Measurements from ENCODE around the gene TC2N.
"Not testable (repeated sequence)": the region's sequence is repeated elsewhere in the genome, so short reads cannot be mapped to it uniquely, and the experiment has no call there.

DNA sequence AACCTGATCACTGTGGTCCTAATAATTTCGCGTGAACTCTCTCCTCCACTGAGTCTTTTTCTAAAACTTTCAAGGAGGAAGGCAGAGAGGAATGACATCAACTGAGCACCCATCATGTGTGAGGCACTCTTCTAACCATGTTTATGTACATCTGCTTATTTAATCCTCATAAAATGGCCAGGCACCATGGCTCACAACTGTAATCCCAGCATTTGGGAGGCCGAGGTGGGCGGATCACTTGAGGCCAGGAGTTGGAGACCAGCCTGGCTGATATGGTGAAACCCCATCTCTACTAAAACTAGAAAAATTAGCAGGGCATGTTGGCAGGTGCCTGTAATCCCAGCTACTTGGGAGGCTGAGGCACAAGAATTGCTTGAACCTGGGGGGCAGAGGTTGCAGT is 4.1 kb upstream of the TC2N start:
- TF ChIP-seq, protein P1, sequence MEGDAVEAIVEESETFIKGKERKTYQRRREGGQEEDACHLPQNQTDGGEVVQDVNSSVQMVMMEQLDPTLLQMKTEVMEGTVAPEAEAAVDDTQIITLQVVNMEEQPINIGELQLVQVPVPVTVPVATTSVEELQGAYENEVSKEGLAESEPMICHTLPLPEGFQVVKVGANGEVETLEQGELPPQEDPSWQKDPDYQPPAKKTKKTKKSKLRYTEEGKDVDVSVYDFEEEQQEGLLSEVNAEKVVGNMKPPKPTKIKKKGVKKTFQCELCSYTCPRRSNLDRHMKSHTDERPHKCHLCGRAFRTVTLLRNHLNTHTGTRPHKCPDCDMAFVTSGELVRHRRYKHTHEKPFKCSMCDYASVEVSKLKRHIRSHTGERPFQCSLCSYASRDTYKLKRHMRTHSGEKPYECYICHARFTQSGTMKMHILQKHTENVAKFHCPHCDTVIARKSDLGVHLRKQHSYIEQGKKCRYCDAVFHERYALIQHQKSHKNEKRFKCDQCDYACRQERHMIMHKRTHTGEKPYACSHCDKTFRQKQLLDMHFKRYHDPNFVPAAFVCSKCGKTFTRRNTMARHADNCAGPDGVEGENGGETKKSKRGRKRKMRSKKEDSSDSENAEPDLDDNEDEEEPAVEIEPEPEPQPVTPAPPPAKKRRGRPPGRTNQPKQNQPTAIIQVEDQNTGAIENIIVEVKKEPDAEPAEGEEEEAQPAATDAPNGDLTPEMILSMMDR (conservative IDR thresholded peaks at IDR 0.05; ENCODE audit: low read depth in 2 of 2): not testable (repeated sequence)
- not testable (repeated sequence) for TF ChIP-seq POLR2AphosphoS5 (IDR thresholded peaks at IDR 0.05; ENCODE audit: low read depth); CREB1 (CRISPR knock-in tag; IDR thresholded peaks at IDR 0.05; ENCODE audit: low read depth); EZH2phosphoT487 (IDR thresholded peaks at IDR 0.05; ENCODE audit: unreplicated experiment); EZH2 (IDR thresholded peaks at IDR 0.05; ENCODE audit: low read depth, unreplicated experiment); STAT1 (IDR thresholded peaks at IDR 0.05; ENCODE audit: unreplicated experiment); NANOG (IDR thresholded peaks at IDR 0.05; ENCODE audit: borderline replicate concordance); ZNF331 (CRISPR knock-in tag; IDR thresholded peaks at IDR 0.05; ENCODE audit: low read depth); JUNB (IDR thresholded peaks at IDR 0.05; ENCODE audit: unreplicated experiment)
- TF ChIP-seq, protein P2, sequence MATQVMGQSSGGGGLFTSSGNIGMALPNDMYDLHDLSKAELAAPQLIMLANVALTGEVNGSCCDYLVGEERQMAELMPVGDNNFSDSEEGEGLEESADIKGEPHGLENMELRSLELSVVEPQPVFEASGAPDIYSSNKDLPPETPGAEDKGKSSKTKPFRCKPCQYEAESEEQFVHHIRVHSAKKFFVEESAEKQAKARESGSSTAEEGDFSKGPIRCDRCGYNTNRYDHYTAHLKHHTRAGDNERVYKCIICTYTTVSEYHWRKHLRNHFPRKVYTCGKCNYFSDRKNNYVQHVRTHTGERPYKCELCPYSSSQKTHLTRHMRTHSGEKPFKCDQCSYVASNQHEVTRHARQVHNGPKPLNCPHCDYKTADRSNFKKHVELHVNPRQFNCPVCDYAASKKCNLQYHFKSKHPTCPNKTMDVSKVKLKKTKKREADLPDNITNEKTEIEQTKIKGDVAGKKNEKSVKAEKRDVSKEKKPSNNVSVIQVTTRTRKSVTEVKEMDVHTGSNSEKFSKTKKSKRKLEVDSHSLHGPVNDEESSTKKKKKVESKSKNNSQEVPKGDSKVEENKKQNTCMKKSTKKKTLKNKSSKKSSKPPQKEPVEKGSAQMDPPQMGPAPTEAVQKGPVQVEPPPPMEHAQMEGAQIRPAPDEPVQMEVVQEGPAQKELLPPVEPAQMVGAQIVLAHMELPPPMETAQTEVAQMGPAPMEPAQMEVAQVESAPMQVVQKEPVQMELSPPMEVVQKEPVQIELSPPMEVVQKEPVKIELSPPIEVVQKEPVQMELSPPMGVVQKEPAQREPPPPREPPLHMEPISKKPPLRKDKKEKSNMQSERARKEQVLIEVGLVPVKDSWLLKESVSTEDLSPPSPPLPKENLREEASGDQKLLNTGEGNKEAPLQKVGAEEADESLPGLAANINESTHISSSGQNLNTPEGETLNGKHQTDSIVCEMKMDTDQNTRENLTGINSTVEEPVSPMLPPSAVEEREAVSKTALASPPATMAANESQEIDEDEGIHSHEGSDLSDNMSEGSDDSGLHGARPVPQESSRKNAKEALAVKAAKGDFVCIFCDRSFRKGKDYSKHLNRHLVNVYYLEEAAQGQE (IDR thresholded peaks at IDR 0.05; ENCODE audit: unreplicated experiment): not testable (repeated sequence)
- TF ChIP-seq, protein P3, sequence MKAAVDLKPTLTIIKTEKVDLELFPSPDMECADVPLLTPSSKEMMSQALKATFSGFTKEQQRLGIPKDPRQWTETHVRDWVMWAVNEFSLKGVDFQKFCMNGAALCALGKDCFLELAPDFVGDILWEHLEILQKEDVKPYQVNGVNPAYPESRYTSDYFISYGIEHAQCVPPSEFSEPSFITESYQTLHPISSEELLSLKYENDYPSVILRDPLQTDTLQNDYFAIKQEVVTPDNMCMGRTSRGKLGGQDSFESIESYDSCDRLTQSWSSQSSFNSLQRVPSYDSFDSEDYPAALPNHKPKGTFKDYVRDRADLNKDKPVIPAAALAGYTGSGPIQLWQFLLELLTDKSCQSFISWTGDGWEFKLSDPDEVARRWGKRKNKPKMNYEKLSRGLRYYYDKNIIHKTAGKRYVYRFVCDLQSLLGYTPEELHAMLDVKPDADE (IDR thresholded peaks at IDR 0.05): not testable (repeated sequence)
- TF ChIP-seq, protein P4, sequence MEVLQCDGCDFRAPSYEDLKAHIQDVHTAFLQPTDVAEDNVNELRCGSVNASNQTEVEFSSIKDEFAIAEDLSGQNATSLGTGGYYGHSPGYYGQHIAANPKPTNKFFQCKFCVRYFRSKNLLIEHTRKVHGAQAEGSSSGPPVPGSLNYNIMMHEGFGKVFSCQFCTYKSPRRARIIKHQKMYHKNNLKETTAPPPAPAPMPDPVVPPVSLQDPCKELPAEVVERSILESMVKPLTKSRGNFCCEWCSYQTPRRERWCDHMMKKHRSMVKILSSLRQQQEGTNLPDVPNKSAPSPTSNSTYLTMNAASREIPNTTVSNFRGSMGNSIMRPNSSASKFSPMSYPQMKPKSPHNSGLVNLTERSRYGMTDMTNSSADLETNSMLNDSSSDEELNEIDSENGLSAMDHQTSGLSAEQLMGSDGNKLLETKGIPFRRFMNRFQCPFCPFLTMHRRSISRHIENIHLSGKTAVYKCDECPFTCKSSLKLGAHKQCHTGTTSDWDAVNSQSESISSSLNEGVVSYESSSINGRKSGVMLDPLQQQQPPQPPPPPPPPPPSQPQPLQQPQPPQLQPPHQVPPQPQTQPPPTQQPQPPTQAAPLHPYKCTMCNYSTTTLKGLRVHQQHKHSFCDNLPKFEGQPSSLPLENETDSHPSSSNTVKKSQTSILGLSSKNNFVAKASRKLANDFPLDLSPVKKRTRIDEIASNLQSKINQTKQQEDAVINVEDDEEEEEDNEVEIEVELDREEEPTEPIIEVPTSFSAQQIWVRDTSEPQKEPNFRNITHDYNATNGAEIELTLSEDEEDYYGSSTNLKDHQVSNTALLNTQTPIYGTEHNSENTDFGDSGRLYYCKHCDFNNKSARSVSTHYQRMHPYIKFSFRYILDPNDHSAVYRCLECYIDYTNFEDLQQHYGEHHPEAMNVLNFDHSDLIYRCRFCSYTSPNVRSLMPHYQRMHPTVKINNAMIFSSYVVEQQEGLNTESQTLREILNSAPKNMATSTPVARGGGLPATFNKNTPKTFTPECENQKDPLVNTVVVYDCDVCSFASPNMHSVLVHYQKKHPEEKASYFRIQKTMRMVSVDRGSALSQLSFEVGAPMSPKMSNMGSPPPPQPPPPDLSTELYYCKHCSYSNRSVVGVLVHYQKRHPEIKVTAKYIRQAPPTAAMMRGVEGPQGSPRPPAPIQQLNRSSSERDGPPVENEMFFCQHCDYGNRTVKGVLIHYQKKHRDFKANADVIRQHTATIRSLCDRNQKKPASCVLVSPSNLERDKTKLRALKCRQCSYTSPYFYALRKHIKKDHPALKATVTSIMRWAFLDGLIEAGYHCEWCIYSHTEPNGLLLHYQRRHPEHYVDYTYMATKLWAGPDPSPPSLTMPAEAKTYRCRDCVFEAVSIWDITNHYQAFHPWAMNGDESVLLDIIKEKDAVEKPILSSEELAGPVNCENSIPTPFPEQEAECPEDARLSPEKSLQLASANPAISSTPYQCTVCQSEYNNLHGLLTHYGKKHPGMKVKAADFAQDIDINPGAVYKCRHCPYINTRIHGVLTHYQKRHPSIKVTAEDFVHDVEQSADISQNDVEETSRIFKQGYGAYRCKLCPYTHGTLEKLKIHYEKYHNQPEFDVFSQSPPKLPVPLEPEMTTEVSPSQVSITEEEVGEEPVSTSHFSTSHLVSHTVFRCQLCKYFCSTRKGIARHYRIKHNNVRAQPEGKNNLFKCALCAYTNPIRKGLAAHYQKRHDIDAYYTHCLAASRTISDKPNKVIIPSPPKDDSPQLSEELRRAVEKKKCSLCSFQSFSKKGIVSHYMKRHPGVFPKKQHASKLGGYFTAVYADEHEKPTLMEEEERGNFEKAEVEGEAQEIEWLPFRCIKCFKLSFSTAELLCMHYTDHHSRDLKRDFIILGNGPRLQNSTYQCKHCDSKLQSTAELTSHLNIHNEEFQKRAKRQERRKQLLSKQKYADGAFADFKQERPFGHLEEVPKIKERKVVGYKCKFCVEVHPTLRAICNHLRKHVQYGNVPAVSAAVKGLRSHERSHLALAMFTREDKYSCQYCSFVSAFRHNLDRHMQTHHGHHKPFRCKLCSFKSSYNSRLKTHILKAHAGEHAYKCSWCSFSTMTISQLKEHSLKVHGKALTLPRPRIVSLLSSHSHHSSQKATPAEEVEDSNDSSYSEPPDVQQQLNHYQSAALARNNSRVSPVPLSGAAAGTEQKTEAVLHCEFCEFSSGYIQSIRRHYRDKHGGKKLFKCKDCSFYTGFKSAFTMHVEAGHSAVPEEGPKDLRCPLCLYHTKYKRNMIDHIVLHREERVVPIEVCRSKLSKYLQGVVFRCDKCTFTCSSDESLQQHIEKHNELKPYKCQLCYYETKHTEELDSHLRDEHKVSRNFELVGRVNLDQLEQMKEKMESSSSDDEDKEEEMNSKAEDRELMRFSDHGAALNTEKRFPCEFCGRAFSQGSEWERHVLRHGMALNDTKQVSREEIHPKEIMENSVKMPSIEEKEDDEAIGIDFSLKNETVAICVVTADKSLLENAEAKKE (CRISPR knock-in tag; IDR thresholded peaks at IDR 0.05): not testable (repeated sequence)

Data from GM23338 (cell line).